GM18526 (cell line): Measurements from ENCODE around the gene TCF15.

ENCODE experiments used
- POLR2A ChIP-seq: IDR thresholded peaks from 3 replicates; pipeline ENCODE4 v1.6.1; 2011; ENCODE audit not compliant: insufficient read length; ENCODE audit errors: extremely low read depth

The TCF15 gene

GRCh38 chr20:610130-611046 lies at the start of gene TCF15:
Gene TCF15, minus strand, starts transcription at chr20:610309. Its CDS starts 72 bp downstream, at chr20:610237.
- TF ChIP-seq POLR2A, result no peak

GRCh38 chr20:658731-659291 lies 48.7 kb upstream of the TCF15 start:
- no peak for TF ChIP-seq POLR2A

- TF ChIP-seq POLR2A, result no peak
Observed at GRCh38 chr20:658202-658601, 48.1 kb upstream of the TCF15 start.

GRCh38 chr20:655726-656624 lies 45.9 kb upstream of the TCF15 start:
- TF ChIP-seq POLR2A, result no peak

GRCh38 chr20:654417-654750 lies 44.3 kb upstream of the TCF15 start:
- no peak for TF ChIP-seq POLR2A

- no peak for TF ChIP-seq POLR2A
Observed at GRCh38 chr20:653590-654416, 43.7 kb upstream of the TCF15 start.

- peak; percentile 48 for TF ChIP-seq POLR2A
Observed at GRCh38 chr20:653110-653589, 43.0 kb upstream of the TCF15 start, which contains the start of gene SRXN1. Gene SRXN1, minus strand, starts transcription at chr20:653200. Its CDS starts 15 bp downstream, at chr20:653185.

GRCh38 chr20:652615-653109 lies 42.6 kb upstream of the TCF15 start:
- TF ChIP-seq POLR2A, result no peak

GRCh38 chr20:651713-652614 lies 41.9 kb upstream of the TCF15 start:
- no peak for TF ChIP-seq POLR2A

GRCh38 chr20:650954-651353 lies 40.8 kb upstream of the TCF15 start:
- no peak for TF ChIP-seq POLR2A

- no peak for TF ChIP-seq POLR2A
Observed at GRCh38 chr20:650281-650680, 40.2 kb upstream of the TCF15 start.

GRCh38 chr20:647479-648019 lies 37.4 kb upstream of the TCF15 start:
- TF ChIP-seq POLR2A, result no peak

GRCh38 chr20:646868-647233 lies 36.7 kb upstream of the TCF15 start:
- no peak for TF ChIP-seq POLR2A
